ENCODE results near the gene ATP2C1.

DNA sequence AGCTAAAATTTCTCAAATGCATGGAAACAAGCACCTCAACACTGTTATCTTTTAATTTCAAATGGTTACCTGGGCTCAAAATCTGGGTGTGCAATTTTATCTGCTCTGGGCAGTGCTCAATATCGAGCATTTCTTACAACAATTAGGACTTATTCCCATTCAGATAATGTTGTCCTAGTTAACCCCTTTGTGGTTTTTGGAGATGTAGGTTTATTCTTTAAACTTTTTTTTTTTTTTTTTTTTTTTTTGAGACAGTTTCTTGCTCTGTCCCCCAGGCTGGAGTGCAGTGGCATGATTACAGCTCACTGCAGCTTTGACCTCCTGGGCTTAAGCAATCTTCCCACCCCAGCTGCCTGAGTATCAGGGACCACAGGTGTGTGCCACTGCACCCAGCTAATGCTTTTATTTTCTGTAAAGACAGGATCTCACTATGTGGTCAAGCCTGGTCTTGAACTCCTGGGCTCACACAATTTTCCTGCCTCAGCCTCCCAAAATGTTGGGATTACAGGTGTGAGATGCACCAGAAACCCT is 4.4 kb upstream of the ATP2C1 start:
- TF ChIP-seq, protein P1, sequence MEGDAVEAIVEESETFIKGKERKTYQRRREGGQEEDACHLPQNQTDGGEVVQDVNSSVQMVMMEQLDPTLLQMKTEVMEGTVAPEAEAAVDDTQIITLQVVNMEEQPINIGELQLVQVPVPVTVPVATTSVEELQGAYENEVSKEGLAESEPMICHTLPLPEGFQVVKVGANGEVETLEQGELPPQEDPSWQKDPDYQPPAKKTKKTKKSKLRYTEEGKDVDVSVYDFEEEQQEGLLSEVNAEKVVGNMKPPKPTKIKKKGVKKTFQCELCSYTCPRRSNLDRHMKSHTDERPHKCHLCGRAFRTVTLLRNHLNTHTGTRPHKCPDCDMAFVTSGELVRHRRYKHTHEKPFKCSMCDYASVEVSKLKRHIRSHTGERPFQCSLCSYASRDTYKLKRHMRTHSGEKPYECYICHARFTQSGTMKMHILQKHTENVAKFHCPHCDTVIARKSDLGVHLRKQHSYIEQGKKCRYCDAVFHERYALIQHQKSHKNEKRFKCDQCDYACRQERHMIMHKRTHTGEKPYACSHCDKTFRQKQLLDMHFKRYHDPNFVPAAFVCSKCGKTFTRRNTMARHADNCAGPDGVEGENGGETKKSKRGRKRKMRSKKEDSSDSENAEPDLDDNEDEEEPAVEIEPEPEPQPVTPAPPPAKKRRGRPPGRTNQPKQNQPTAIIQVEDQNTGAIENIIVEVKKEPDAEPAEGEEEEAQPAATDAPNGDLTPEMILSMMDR (conservative IDR thresholded peaks at IDR 0.05; ENCODE audit: low read depth, low read length) = no peak
- TF ChIP-seq EZH2 (IDR thresholded peaks at IDR 0.05; ENCODE audit: low read length, unreplicated experiment) = no peak
- TF ChIP-seq EZH2phosphoT487 (IDR thresholded peaks at IDR 0.05; ENCODE audit: borderline replicate concordance, low read length) = no peak

Data from PC-3 (cell line).